OCI-LY3 (cell line): ENCODE results near the gene CIAO2B.

Experiments used
- EZH2phosphoT487 ChIP-seq: fragments of 200-600 bp; shearing (Covaris generic); IDR thresholded peaks from 2 replicates; pipeline ENCODE4 v1.6.1; 2018; ENCODE audit warnings: antibody characterized with exemption, mixed run types, low read depth
- TF ChIP-seq, protein P1 (sequence below): fragments of 200-600, 300-600 bp; sonication (generic); IDR thresholded peaks from 2 replicates; pipeline ENCODE4 v1.5.1; 2014; ENCODE audit warnings: antibody characterized with exemption, low read length, low read depth

DNA sequence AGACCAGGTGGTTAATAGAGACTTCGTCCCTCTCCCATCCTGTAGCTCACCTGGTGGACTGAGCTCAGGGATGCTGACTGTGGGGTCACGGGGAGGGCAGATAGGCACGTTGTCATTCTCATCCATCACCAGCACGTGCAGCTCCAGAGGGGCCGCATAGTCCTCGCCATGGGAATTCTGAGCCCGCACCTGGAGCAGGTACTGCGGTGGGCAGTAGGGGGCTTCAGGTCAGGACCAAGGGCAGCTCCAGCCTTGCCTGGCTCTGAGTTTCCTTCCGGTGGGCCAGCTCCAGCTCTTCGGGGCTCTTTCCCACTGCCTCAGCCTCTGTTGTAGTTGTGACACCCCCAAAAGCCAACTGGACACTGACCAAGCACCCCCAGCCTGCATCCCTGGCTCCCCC, 21.1 kb downstream of the CIAO2B start:
- TF ChIP-seq, protein P1, sequence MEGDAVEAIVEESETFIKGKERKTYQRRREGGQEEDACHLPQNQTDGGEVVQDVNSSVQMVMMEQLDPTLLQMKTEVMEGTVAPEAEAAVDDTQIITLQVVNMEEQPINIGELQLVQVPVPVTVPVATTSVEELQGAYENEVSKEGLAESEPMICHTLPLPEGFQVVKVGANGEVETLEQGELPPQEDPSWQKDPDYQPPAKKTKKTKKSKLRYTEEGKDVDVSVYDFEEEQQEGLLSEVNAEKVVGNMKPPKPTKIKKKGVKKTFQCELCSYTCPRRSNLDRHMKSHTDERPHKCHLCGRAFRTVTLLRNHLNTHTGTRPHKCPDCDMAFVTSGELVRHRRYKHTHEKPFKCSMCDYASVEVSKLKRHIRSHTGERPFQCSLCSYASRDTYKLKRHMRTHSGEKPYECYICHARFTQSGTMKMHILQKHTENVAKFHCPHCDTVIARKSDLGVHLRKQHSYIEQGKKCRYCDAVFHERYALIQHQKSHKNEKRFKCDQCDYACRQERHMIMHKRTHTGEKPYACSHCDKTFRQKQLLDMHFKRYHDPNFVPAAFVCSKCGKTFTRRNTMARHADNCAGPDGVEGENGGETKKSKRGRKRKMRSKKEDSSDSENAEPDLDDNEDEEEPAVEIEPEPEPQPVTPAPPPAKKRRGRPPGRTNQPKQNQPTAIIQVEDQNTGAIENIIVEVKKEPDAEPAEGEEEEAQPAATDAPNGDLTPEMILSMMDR = no peak
- no peak for TF ChIP-seq EZH2phosphoT487
